ENCODE measurements around the gene MFAP4. TPM values are rescaled to one million over a fixed set of nuclear protein-coding genes. Genes with fewer than 3 reads are reported as not detected.

The MFAP4 gene
- total RNA-seq, 3 donors from 2014 or later, result 0.13 to 0.48 (median 0.30) TPM

GRCh38 chr17:19347323-19348080, 39.5 kb downstream of the MFAP4 start:
- DNase-seq, result no peak

DNA sequence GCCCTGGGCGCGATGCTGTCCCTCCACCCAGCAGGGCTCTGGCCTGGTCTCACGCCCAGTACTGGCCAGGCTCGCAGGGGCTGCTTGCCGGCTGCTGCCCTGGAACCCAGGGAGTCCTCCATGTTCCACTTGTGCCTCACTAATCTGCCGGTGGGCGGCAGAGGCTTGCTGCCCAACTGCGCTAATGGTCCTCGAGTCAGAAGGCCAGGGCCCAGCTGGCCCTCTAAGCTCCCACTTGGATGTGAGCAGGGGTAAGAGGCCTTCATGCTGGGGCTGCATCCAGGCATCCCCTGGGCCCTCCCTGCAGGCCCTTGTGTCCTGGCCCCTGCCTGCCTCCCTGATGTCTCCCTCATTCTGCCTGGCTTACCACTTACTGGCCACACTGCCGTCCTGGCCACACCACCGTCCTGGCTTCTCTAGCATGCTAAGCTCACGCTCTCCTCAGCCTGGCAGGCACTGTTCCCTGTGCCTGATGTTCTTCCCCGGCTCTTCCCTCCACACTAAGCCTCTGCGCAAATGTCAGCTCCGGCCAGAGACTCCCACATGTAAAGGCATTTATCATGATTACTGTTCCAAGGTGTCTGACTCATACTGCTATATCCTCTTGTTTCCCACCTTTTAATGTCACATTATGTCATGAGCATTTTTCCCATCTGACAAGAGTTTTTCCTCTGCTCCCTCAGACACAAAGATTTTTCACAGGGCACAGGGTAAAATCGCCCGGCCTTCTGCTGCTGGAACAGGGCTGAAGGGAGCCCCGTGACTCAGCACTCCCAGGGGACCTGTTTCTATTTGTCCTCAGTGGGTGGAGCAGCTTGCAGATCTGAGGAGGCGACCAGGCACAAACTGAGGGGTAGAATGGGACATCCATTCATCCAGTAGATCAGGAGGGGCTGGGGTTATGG, 40.4 kb downstream of the MFAP4 start:
- H3K4me3 Mint-ChIP-seq, result no peak overlapping the region
- H3K9me3 Mint-ChIP-seq, result no peaks in the 10 kb centered on the region
- H3K4me1 Mint-ChIP-seq (ENCODE audit: low read depth), result no peaks in the 10 kb centered on the region
- no peaks in the 10 kb centered on the region for H3K36me3 Mint-ChIP-seq (ENCODE audit: insufficient read depth)
- DNase-seq (no peak), ATAC-seq (no peak)
- H3K27me3 Mint-ChIP-seq (ENCODE audit: low read depth), result peaks cover 5% of the 10 kb centered on the region

More at GRCh38 chr17:19347323-19348080, 39.5 kb downstream of the MFAP4 start:
- Mint-ChIP-seq H3K36me3 (ENCODE audit: insufficient read depth) (no peaks in the 10 kb centered on the region), H3K27me3 (ENCODE audit: low read depth) (no peaks in the 10 kb centered on the region), H3K4me3 (no peak overlapping the region), H3K9me3 (no peaks in the 10 kb centered on the region), H3K4me1 (ENCODE audit: low read depth) (no peaks in the 10 kb centered on the region)
- no peak for ATAC-seq

DNA sequence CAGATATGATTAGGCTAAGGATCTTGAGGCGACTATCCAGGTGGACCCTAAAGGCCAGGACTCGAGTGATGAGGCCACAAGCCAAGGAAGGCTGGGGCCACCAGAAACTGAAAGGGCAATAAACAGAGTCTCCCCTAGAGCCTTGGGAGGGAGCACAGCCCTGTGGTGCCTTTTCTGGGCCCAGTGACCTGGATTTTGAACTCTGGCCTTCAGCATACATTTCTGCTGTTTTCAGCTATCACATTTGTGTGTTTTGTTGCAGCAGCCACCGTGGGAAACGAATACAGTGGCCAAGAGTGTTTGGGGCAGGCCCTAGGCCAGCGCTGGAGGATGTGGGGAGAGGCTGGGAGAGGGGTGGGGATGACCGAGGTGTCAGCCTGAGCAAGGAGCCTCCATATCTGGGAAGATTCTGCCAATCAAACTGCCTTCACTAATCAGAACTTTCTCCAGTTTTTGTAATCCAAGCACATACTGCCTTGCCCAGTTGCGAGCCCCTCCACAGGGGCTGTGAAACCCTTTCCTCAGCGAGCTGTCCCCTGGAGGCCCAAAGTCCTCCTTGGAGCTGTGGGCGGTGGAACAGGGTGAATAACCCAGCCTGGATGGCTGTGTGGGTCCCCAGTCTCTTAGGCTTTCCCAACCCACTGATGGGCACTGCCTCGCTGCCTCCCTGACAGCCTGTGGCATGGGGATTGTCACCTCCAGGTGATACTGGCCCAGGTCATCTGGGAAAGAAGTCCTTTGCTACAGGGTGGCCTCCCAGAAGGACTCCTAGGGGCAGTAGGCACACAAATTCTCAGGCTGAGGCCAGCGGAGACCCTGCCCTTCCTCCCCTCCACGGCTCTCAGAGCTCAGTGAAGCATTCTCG, 41.3 kb downstream of the MFAP4 start:
- H3K4me3 Mint-ChIP-seq, result no peak overlapping the region
- no peak for DNase-seq
- peaks cover 9% of the 10 kb centered on the region for H3K27me3 Mint-ChIP-seq (ENCODE audit: low read depth)
- no peaks in the 10 kb centered on the region for H3K9me3 Mint-ChIP-seq
- ATAC-seq, result no peak
- H3K4me1 Mint-ChIP-seq (ENCODE audit: low read depth), result no peaks in the 10 kb centered on the region
- H3K36me3 Mint-ChIP-seq (ENCODE audit: insufficient read depth), result no peaks in the 10 kb centered on the region

GRCh38 chr17:19345067-19345460, 41.9 kb downstream of the MFAP4 start:
- no peak for DNase-seq
- Mint-ChIP-seq H3K4me3 (no peak overlapping the region), H3K36me3 (ENCODE audit: insufficient read depth) (no peaks in the 10 kb centered on the region), H3K27me3 (ENCODE audit: low read depth) (peaks cover 9% of the 10 kb centered on the region), H3K4me1 (ENCODE audit: low read depth) (no peaks in the 10 kb centered on the region), H3K9me3 (no peaks in the 10 kb centered on the region)
- ATAC-seq, result no peak

DNA sequence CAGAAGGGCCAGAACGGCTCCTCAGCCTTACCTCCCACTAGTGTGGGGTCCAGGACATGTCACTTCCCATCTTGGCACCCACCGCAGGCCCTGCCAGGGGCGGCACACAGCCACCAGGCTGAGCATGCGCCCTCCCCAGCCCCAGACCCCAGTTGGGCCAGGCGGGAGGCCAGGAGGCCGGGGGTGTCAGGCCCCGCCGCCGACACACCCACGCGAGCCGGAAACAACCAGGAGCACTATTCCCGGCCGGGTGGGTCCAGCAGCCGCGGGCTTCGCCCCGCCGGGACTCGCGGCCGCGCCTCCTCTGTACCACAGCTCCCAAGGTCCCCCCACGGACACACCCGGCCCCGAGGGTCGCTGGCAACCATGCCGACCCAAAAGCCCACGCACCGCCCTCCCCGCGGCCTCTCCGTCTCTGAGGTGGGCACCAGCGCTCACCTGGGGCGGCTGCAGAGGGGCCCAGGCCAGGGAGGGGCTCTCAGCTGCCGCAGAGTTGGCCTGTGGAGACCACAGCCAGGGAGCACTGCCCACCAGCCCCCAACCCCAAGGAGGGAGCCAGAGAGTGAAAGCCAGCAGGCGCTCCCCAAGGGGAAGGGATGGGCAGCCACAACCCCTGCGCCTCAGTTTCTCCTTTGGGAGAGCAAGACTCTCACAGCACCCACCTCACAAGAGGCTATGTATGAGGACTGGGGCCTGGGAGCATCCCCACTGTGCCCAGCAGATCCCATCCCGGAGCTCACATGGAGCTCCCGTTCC, 42.5 kb downstream of the MFAP4 start:
- ATAC-seq (no peak), DNase-seq (no peak)
- Mint-ChIP-seq H3K9me3 (no peaks in the 10 kb centered on the region), H3K36me3 (ENCODE audit: insufficient read depth) (no peaks in the 10 kb centered on the region), H3K4me1 (ENCODE audit: low read depth) (no peaks in the 10 kb centered on the region), H3K27me3 (ENCODE audit: low read depth) (peaks cover 11% of the 10 kb centered on the region), H3K4me3 (no peak overlapping the region)

GRCh38 chr17:19343671-19344151, 43.3 kb downstream of the MFAP4 start:
- no peak for ATAC-seq
- Mint-ChIP-seq H3K4me3 (no peak overlapping the region), H3K36me3 (ENCODE audit: insufficient read depth) (no peaks in the 10 kb centered on the region), H3K27me3 (ENCODE audit: low read depth) (peaks cover 11% of the 10 kb centered on the region), H3K4me1 (ENCODE audit: low read depth) (no peaks in the 10 kb centered on the region), H3K9me3 (no peaks in the 10 kb centered on the region)
- DNase-seq, result no peak

GRCh38 chr17:19343256-19343630, 43.7 kb downstream of the MFAP4 start:
- Mint-ChIP-seq H3K27me3 (ENCODE audit: low read depth) (peaks cover 11% of the 10 kb centered on the region), H3K4me1 (ENCODE audit: low read depth) (no peaks in the 10 kb centered on the region), H3K36me3 (ENCODE audit: insufficient read depth) (no peaks in the 10 kb centered on the region), H3K4me3 (no peak overlapping the region), H3K9me3 (no peaks in the 10 kb centered on the region)
- no peak for ATAC-seq
- DNase-seq, result no peak

- H3K4me3 Mint-ChIP-seq, result no peak overlapping the region
- ATAC-seq (no peak), DNase-seq (no peak)
- peaks cover 11% of the 10 kb centered on the region for H3K27me3 Mint-ChIP-seq (ENCODE audit: low read depth)
- H3K4me1 Mint-ChIP-seq (ENCODE audit: low read depth), result no peaks in the 10 kb centered on the region
- no peaks in the 10 kb centered on the region for H3K36me3 Mint-ChIP-seq (ENCODE audit: insufficient read depth)
- no peaks in the 10 kb centered on the region for H3K9me3 Mint-ChIP-seq
These were observed 44.3 kb downstream of the MFAP4 start for GRCh38 chr17:19342611-19343255.

- no peaks in the 10 kb centered on the region for H3K36me3 Mint-ChIP-seq (ENCODE audit: insufficient read depth)
- DNase-seq, result no peak
- no peak for ATAC-seq
- H3K27me3 Mint-ChIP-seq (ENCODE audit: low read depth), result peaks cover 17% of the 10 kb centered on the region
- no peaks in the 10 kb centered on the region for H3K4me1 Mint-ChIP-seq (ENCODE audit: low read depth)
- no peaks in the 10 kb centered on the region for H3K9me3 Mint-ChIP-seq
- H3K4me3 Mint-ChIP-seq, result no peak overlapping the region
These were observed 45.1 kb downstream of the MFAP4 start for GRCh38 chr17:19341641-19342610.

DNA sequence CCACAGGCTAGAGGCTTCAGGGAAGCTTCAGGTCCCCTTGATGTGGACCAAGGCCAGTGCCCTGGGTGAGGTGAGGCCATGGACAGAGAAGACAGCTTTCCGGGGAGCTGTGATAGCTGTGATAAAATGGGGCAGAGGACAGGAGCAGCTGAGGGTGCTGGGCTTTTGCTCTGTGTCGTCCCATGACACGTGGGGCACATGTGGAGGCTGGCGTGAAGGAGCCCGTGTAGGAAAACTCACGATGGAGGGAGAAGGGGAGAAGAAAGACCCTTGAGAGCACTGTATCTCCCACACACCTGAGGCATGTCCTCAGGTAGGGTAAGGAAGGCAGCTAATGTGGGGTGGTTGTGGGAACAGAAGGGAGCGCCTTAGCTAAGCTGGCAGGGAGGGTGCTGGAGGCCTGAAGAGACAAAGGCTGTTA, 45.8 kb downstream of the MFAP4 start:
- DNase-seq (no peak), ATAC-seq (no peak)
- Mint-ChIP-seq H3K36me3 (ENCODE audit: insufficient read depth) (no peaks in the 10 kb centered on the region), H3K4me3 (no peak overlapping the region), H3K4me1 (ENCODE audit: low read depth) (no peaks in the 10 kb centered on the region), H3K9me3 (no peaks in the 10 kb centered on the region), H3K27me3 (ENCODE audit: low read depth) (peaks cover 18% of the 10 kb centered on the region)

DNA sequence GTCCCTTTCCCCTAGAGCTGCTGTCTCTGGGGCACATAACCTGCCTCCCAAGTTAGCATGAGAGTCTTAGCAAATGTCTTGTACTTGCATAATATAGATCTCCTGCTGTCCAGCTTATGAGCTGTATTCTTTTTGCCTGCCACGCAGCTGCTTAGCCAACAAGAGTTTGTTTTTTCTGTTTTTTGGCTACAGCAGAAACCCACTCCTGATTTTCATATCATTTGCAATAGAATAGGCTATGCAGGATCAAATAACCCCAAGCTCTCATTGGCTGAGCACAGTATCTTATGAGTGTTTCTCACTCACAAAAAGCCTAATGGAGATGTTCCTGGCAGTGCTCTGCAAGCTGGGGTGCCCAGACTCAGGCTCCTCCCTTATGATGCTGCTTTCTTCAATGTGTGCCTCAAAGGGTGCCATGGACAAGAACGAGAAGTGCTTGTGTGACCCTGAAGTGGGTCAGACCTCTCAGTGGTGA, 47.6 kb downstream of the MFAP4 start:
- H3K4me1 Mint-ChIP-seq (ENCODE audit: low read depth), result no peaks in the 10 kb centered on the region
- ATAC-seq (no peak), DNase-seq (no peak)
- peaks cover 18% of the 10 kb centered on the region for H3K27me3 Mint-ChIP-seq (ENCODE audit: low read depth)
- H3K9me3 Mint-ChIP-seq, result no peaks in the 10 kb centered on the region
- H3K4me3 Mint-ChIP-seq, result no peak overlapping the region
- no peaks in the 10 kb centered on the region for H3K36me3 Mint-ChIP-seq (ENCODE audit: insufficient read depth)

Data from activated T-cell treated with anti-CD3 and anti-CD28 coated beads, Interleukin-2, amount 50 U/mL, for 4 hours (primary cell).